Panc1 (cell line): ENCODE results near the gene SP6. TPM values are rescaled to one million over a fixed set of nuclear protein-coding genes. Genes with fewer than 3 reads are reported as not detected.
A peak's percentile ranks its signal among the peaks of the same experiment; 100 is the strongest.

Source experiments
- ATAC-seq: fragments of 200-7000 bp; cut with Tn5 transposase; 2 replicates; pipeline ENCODE4 v1.9.1; 2020; ENCODE audit warnings: mild to moderate bottlenecking, moderate library complexity
- BruUV-seq: library from RNA; stranded (reverse); fragments of 400-500 nt; replicated peaks from 2 replicates; lab custom pipeline; 2021; lab: Mats Ljungman, UMichigan
- CTCF ChIA-PET: fragments of 300-600 bp; sonication (Branson Sonifier 250); formaldehyde crosslinking; loops from one replicate; lab custom pipeline; 2022; ENCODE audit warnings: antibody characterized with exemption; lab: Charles Lee
- POLR2A ChIA-PET: fragments of 300-600 bp; sonication (Branson Sonifier 250); formaldehyde crosslinking; loops from one replicate; lab custom pipeline; 2022; ENCODE audit warnings: antibody characterized with exemption; lab: Charles Lee
- DNase-seq: peaks from one replicate; pipeline ENCODE4 v3.0.0-alpha.2; 2010; ENCODE audit warnings: low read depth, low spot score
- H3K27ac ChIP-seq: 2 replicates; pipeline ENCODE4 v1.5.1; 2011; ENCODE audit warnings: mild to moderate bottlenecking, low read length, inconsistent platforms
- H3K27me3 ChIP-seq: fragments of 200-500 bp; sonication (Bioruptor generic); 2 replicates; pipeline ENCODE4 v1.6.0; 2014; ENCODE audit warnings: low read length, inconsistent platforms; ENCODE audit not compliant: control insufficient read depth, insufficient read depth
- H3K36me3 ChIP-seq: fragments of 200-500 bp; sonication (Bioruptor generic); 2 replicates; pipeline ENCODE4 v1.5.1; 2014; ENCODE audit warnings: inconsistent platforms, mild to moderate bottlenecking, low read length, moderate library complexity; ENCODE audit not compliant: control insufficient read depth, insufficient read depth
- H3K4me1 ChIP-seq: 2 replicates; pipeline ENCODE4 v1.5.1; 2011; ENCODE audit warnings: inconsistent platforms, mild to moderate bottlenecking, low read length, moderate library complexity; ENCODE audit not compliant: control insufficient read depth, insufficient read depth
- H3K4me3 ChIP-seq, 2 experiments: 2 replicates each; pipeline ENCODE4 v1.5.1; 2011 to 2012; ENCODE audit warnings: low read depth in 2 of 2, low read length in 2 of 2, mild to moderate bottlenecking in 2 of 2, inconsistent platforms in 1 of 2, moderate library complexity in 1 of 2
- H3K9me3 ChIP-seq: fragments of 200-500 bp; sonication (Bioruptor generic); 2 replicates; pipeline ENCODE4 v1.5.1; 2014; ENCODE audit warnings: low read depth, mild to moderate bottlenecking, inconsistent platforms, low read length, moderate library complexity; ENCODE audit not compliant: control insufficient read depth, insufficient read depth
- CTCF ChIP-seq: fragments of 450-650 bp; IDR thresholded peaks from 2 replicates; pipeline ENCODE4 v1.5.1; 2017; ENCODE audit warnings: mild to moderate bottlenecking
- POLR2AphosphoS5 ChIP-seq: IDR thresholded peaks from 2 replicates; pipeline ENCODE4 v1.6.1; 2012; ENCODE audit warnings: mild to moderate bottlenecking, low read depth, low read length, moderate library complexity
- REST ChIP-seq, 2 experiments: IDR thresholded peaks; 2 replicates each; pipeline ENCODE4 v1.6.1; 2011 to 2012; ENCODE audit warnings: low read depth in 2 of 2, control low read depth in 1 of 2, low read length in 1 of 2, mild to moderate bottlenecking in 1 of 2, moderate library complexity in 1 of 2; ENCODE audit not compliant: insufficient read depth in 1 of 2
- SIN3A ChIP-seq: IDR thresholded peaks from 2 replicates; pipeline ENCODE4 v1.6.1; 2012; ENCODE audit warnings: low read depth, mild to moderate bottlenecking, low read length, moderate library complexity, borderline replicate concordance; ENCODE audit not compliant: insufficient read depth
- TCF7L2 ChIP-seq: IDR thresholded peaks from 2 replicates; pipeline ENCODE4 v1.6.1; 2011; ENCODE audit warnings: mild to moderate bottlenecking, low read depth, low read length, inconsistent platforms
- in situ Hi-C: cut with HindIII; loops from 2 replicates; pipeline ENCODE4 v1.10.0; 2016; ENCODE audit warnings: low sequenced_read_pairs, low pct_unique_long_range_greater_than_20kb
- intact Hi-C: fragments of 100-400 bp; cut with micrococcal nuclease; formaldehyde crosslinking; loops from one replicate; pipeline ENCODE4 v1.10.0; 2022; ENCODE audit not compliant: unreplicated experiment
- total RNA-seq: library from RNA; stranded (reverse); gene quantifications from one replicate; pipeline ENCODE4 v1.2.1, GENCODE V29; 2021; ENCODE audit not compliant: unreplicated experiment

SP6 gene
- total RNA-seq, 1 experiment from 2014 or later: 4.0 TPM

GRCh38 chr17:47898241-47898640 is 47.3 kb upstream of the SP6 start:
- H3K4me3 ChIP-seq: no peak overlapping the region
- no peaks in the 10 kb centered on the region for H3K27me3 ChIP-seq
- ChIA-PET POLR2A (no interaction called here), CTCF (no interaction called here)
- ATAC-seq (no peak), DNase-seq (no peak)
- TF ChIP-seq CTCF: no peak
- no peak for TF ChIP-seq TCF7L2
- no peak for TF ChIP-seq REST (IDR thresholded peaks at IDR 0.05; ENCODE audit: insufficient read depth in 1 of 2, low read depth in 2 of 2, low read length in 1 of 2)
- TF ChIP-seq SIN3A: no peak
- no peak for TF ChIP-seq POLR2AphosphoS5
- H3K9me3 ChIP-seq: no peaks in the 10 kb centered on the region
- intact Hi-C loops: no loop called here
- peaks cover 9% of the 10 kb centered on the region; the same call in 1 of the 2 replicates for H3K4me1 ChIP-seq
- 0 out of 2 replicates have a peak overlapping the region, but pooled peaks have one; percentile 5 for H3K27ac ChIP-seq
- H3K36me3 ChIP-seq: no peaks in the 10 kb centered on the region; the same call in 1 of the 2 replicates
- in situ Hi-C loops: no loop called here
- BruUV-seq: no TSS peak

- H3K27ac ChIP-seq: peak overlapping the region; percentile 98
- peaks cover 9% of the 10 kb centered on the region; the same call in 1 of the 2 replicates for H3K4me1 ChIP-seq
- no peak for TF ChIP-seq REST (IDR thresholded peaks at IDR 0.05; ENCODE audit: insufficient read depth in 1 of 2, low read depth in 2 of 2, low read length in 1 of 2)
- TF ChIP-seq SIN3A: no peak
- no peak for TF ChIP-seq CTCF
- no peak for TF ChIP-seq POLR2AphosphoS5
- no peak for TF ChIP-seq TCF7L2
- H3K9me3 ChIP-seq: no peaks in the 10 kb centered on the region
- H3K27me3 ChIP-seq: no peaks in the 10 kb centered on the region
- in situ Hi-C loops: no loop called here
- intact Hi-C loops: no loop called here
- H3K36me3 ChIP-seq: no peaks in the 10 kb centered on the region; the same call in 1 of the 2 replicates
- peak overlapping the region; percentile 79 to 88 for H3K4me3 ChIP-seq
- no peak for ATAC-seq
- no peak for DNase-seq
- BruUV-seq: TSS peak; percentile 74
- CTCF ChIA-PET: no interaction called here
- POLR2A ChIA-PET: no interaction called here
Measured at GRCh38 chr17:47897561-47897960, 46.6 kb upstream of the SP6 start.
